GM19372 (cell line): ENCODE results near the gene SCN4B.

Experiments used
- ATAC-seq: cut with Tn5 transposase; IDR thresholded peaks from one replicate; pipeline ENCODE4 v1.9.1; 2021; ENCODE audit warnings: mild to moderate bottlenecking, low read depth, moderate library complexity; ENCODE audit not compliant: unreplicated experiment

Gene SCN4B

GRCh38 chr11:118106789-118107335 is 45.8 kb downstream of the SCN4B start:
- no peak for ATAC-seq

GRCh38 chr11:118105657-118106305 is 46.8 kb downstream of the SCN4B start:
- no peak for ATAC-seq

- ATAC-seq, result no peak
These were observed 48.1 kb downstream of the SCN4B start for GRCh38 chr11:118104491-118104890.

- no peak for ATAC-seq
These were observed 49.8 kb downstream of the SCN4B start for GRCh38 chr11:118102721-118103261.

- ATAC-seq, result no peak
These were observed 51.9 kb downstream of the SCN4B start for GRCh38 chr11:118100691-118101232.

- ATAC-seq, result no peak
These were observed 52.6 kb downstream of the SCN4B start for GRCh38 chr11:118099838-118100556.

- ATAC-seq, result no peak
These were observed 53.4 kb downstream of the SCN4B start for GRCh38 chr11:118098996-118099837.

GRCh38 chr11:118095967-118096367 is 56.7 kb downstream of the SCN4B start:
- ATAC-seq, result no peak

GRCh38 chr11:118095493-118095892 is 57.1 kb downstream of the SCN4B start:
- no peak for ATAC-seq

- no peak for ATAC-seq
These were observed 59.6 kb downstream of the SCN4B start for GRCh38 chr11:118092907-118093571.

GRCh38 chr11:118091690-118092089 is 60.9 kb downstream of the SCN4B start:
- ATAC-seq, result no peak

GRCh38 chr11:118090545-118091162 is 62.0 kb downstream of the SCN4B start:
- ATAC-seq, result no peak

- ATAC-seq, result no peak
These were observed 64.1 kb downstream of the SCN4B start for GRCh38 chr11:118088531-118088930.

GRCh38 chr11:118087931-118088330 is 64.7 kb downstream of the SCN4B start:
- no peak for ATAC-seq

GRCh38 chr11:118086913-118087768 is 65.5 kb downstream of the SCN4B start, which contains the start of gene SMIM35:
Gene SMIM35, minus strand, starts transcription at chr11:118086963. Its CDS starts 206 bp downstream, at chr11:118086757.
- no peak for ATAC-seq

- no peak for ATAC-seq
These were observed 68.0 kb downstream of the SCN4B start for GRCh38 chr11:118084656-118085055.

GRCh38 chr11:118084247-118084646 is 68.4 kb downstream of the SCN4B start:
- ATAC-seq, result no peak
